GM21526 (cell line): ENCODE data around the gene PTRH1.

Experiments used
- ATAC-seq: cut with Tn5 transposase; IDR thresholded peaks from one replicate; pipeline ENCODE4 v1.9.1; 2021; ENCODE audit warnings: moderate library complexity; ENCODE audit not compliant: unreplicated experiment, low FRiP score

The PTRH1 gene

GRCh38 chr9:127667127-127667844 is 48.2 kb downstream of the PTRH1 start:
- ATAC-seq: no peak

- ATAC-seq: no peak
Observed at GRCh38 chr9:127664678-127665507, 50.6 kb downstream of the PTRH1 start.

GRCh38 chr9:127664324-127664677 is 51.2 kb downstream of the PTRH1 start:
- ATAC-seq: no peak
